Measurements from ENCODE around the gene VGF.

Gene VGF

GRCh38 chr7:101169838-101170551 lies 4.6 kb upstream of the VGF start:
- DNase-seq (ENCODE audit: low read depth in 1 of 2, low spot score in 1 of 2) = peak in 1 of 2 experiments; percentile 60

GRCh38 chr7:101169110-101169837 lies 3.9 kb upstream of the VGF start:
- no peak for DNase-seq (ENCODE audit: low read depth in 1 of 2, low spot score in 1 of 2)
- TF ChIP-seq REST (IDR thresholded peaks at IDR 0.05; ENCODE audit: insufficient replicate concordance, low read depth) = no peak
- no peak for TF ChIP-seq CTCF (IDR thresholded peaks at IDR 0.05; ENCODE audit: insufficient read depth, low read length)
- peaks cover 83% of the 10 kb centered on the region for H3K27me3 ChIP-seq (ENCODE audit: insufficient read depth, poor library complexity, severe bottlenecking)
- H3K4me3 ChIP-seq (replicated peaks; ENCODE audit: insufficient read depth, low read length) = no peak overlapping the region
- no peak overlapping the region for H3K27ac ChIP-seq (replicated peaks)

More at GRCh38 chr7:101169838-101170551, 4.6 kb upstream of the VGF start:
- peaks cover 84% of the 10 kb centered on the region for H3K27me3 ChIP-seq (ENCODE audit: insufficient read depth, poor library complexity, severe bottlenecking)
- H3K27ac ChIP-seq (replicated peaks) = no peak overlapping the region
- no peak for TF ChIP-seq GABPA (IDR thresholded peaks at IDR 0.05; ENCODE audit: low read depth)
- TF ChIP-seq CTCF (IDR thresholded peaks at IDR 0.05; ENCODE audit: insufficient read depth, low read length) = peak; percentile 85
- H3K4me3 ChIP-seq (replicated peaks; ENCODE audit: insufficient read depth, low read length) = no peak overlapping the region

GRCh38 chr7:101168412-101169049 lies 3.2 kb upstream of the VGF start:
- no peak for TF ChIP-seq SPI1 (IDR thresholded peaks at IDR 0.05; ENCODE audit: borderline replicate concordance, low read depth)
- TF ChIP-seq POLR2AphosphoS5 (IDR thresholded peaks at IDR 0.05; ENCODE audit: low read depth) = no peak
- TF ChIP-seq CTCF (IDR thresholded peaks at IDR 0.05; ENCODE audit: insufficient read depth, low read length) = no peak
- no peak for TF ChIP-seq GABPA (IDR thresholded peaks at IDR 0.05; ENCODE audit: low read depth)
- no peak for TF ChIP-seq REST (IDR thresholded peaks at IDR 0.05; ENCODE audit: insufficient replicate concordance, low read depth)
- Histone ChIP-seq H3K4me3 (replicated peaks; ENCODE audit: insufficient read depth, low read length) (no peak overlapping the region), H3K27ac (replicated peaks) (no peak overlapping the region), H3K27me3 (ENCODE audit: insufficient read depth, poor library complexity, severe bottlenecking) (peaks cover 81% of the 10 kb centered on the region)
- DNase-seq (ENCODE audit: low read depth in 1 of 2, low spot score in 1 of 2) = no peak
